ENCODE data around the gene MAGEE1. TPM values are rescaled to one million over a fixed set of nuclear protein-coding genes. Genes with fewer than 3 reads are reported as not detected.

MAGEE1 gene
- total and polyA plus RNA-seq, 2 of the 8 experiments (the other 6 are each of a cell fraction or from before 2014, with no cell fraction given): 1.3 to 10.2 TPM

DNA sequence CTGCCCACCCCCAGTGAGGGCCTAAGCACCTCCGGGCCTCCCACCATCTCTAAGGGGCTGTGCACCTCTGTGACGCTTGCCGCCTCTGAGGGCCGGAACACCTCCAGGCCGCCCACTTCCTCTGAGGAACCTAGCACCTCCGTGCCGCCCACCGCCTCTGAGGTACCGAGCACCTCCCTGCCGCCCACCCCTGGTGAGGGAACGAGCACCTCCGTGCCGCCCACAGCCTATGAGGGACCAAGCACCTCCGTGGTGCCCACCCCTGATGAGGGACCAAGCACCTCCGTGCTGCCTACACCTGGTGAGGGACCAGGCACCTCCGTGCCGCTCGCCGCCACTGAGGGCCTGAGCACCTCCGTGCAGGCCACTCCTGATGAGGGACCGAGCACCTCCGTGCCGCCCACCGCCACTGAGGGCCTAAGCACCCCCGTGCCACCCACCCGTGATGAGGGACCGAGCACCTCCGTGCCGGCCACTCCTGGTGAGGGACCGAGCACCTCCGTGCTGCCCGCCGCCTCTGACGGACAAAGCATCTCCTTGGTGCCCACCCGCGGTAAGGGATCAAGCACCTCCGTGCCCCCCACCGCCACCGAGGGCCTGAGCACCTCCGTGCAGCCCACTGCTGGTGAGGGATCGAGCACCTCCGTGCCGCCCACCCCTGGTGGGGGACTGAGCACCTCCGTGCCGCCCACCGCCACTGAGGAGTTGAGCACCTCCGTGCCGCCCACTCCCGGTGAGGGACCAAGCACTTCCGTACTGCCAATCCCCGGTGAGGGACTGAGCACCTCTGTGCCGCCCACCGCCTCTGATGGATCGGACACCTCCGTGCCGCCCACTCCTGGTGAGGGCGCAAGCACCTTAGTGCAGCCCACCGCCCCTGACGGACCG is 977 bp downstream of the MAGEE1 start:
- no peak overlapping the region for H2BK5ac ChIP-seq (ENCODE audit: low read depth, low read length)
- no peaks in the 10 kb centered on the region for H3K9me3 ChIP-seq (ENCODE audit: insufficient read depth in 2 of 2, low read depth in 1 of 2, low read length in 1 of 2)
- H3K9ac ChIP-seq (replicated peaks in 1 of 4; ENCODE audit: extremely low read depth in 1 of 4, low read depth in 3 of 4, low read length in 3 of 4): no peak overlapping the region
- DNase-seq (ENCODE audit: low read depth in 1 of 2, low spot score in 2 of 2) (peak in 1 of 2 experiments; percentile 48), FAIRE-seq (no peak)
- no peaks in the 10 kb centered on the region for H3K4me1 ChIP-seq (replicated peaks in 1 of 4; ENCODE audit: control insufficient read depth in 3 of 4, insufficient read depth in 4 of 4, low read length in 3 of 4)
- POLR2A ChIA-PET (ENCODE audit: partially characterized antibody): no interaction called here
- no peak overlapping the region for H2BK12ac ChIP-seq (ENCODE audit: low read depth, low read length)
- H3K4me3 ChIP-seq (ENCODE audit: extremely low read depth in 1 of 4, insufficient read depth in 2 of 4, low read depth in 3 of 4, low read length in 4 of 4): peak overlapping the region; percentile 63 to 87 (median 72)
- H3K27ac ChIP-seq (ENCODE audit: low read depth, low read length): no peak overlapping the region
- no peaks in the 10 kb centered on the region for H3K36me3 ChIP-seq (ENCODE audit: control insufficient read depth in 2 of 4, insufficient read depth in 4 of 4, low read length in 3 of 4)
- H2BK20ac ChIP-seq (ENCODE audit: low read length): no peak overlapping the region
- peak overlapping the region; percentile 71 to 91 for H3K4me2 ChIP-seq (ENCODE audit: insufficient read depth in 1 of 2, low read depth in 2 of 2, low read length in 2 of 2)
- no peak overlapping the region for H4K91ac ChIP-seq (replicated peaks; ENCODE audit: insufficient read length, low read length)
- no peak overlapping the region for H3K56ac ChIP-seq (replicated peaks; ENCODE audit: insufficient read length, low read depth, low read length)
- no peak overlapping the region for H3K23ac ChIP-seq (ENCODE audit: insufficient read length)
- H2BK120ac ChIP-seq (replicated peaks; ENCODE audit: low read depth, low read length): no peak overlapping the region
- no peaks in the 10 kb centered on the region for H4K20me1 ChIP-seq (replicated peaks in 1 of 2; ENCODE audit: control insufficient read depth in 1 of 2, insufficient read depth in 2 of 2, low read length in 2 of 2)
- no peak overlapping the region for H2AFZ ChIP-seq (ENCODE audit: low read length)
- peaks cover 6% of the 10 kb centered on the region; the same call in 1 of the 2 replicates for H3K23me2 ChIP-seq (ENCODE audit: low read depth, low read length)
- no peak overlapping the region for H3K4ac ChIP-seq (replicated peaks; ENCODE audit: insufficient read length, low read depth, low read length)
- no peak overlapping the region for H2BK15ac ChIP-seq (ENCODE audit: low read length)
- H3K18ac ChIP-seq (ENCODE audit: extremely low read depth, low read length): no peak overlapping the region; the same call in 1 of the 2 replicates
- H3K79me2 ChIP-seq (ENCODE audit: control insufficient read depth in 1 of 2, insufficient read depth in 2 of 2, low read length in 2 of 2): no peaks in the 10 kb centered on the region
- WGBS, 2 experiments (ENCODE audit: extremely low coverage in 1 of 2, insufficient coverage in 1 of 2, insufficient read length in 1 of 2, insufficient replicate concordance in 2 of 2, low coverage in 1 of 2, low lambda C conversion rate in 2 of 2, missing lambda C conversion rate in 1 of 2): 3% methylated on average over 11 of the region's 60 CpGs; no CpG with 5 or more reads in 1 of the 2 experiments
- no peak for TF ChIP-seq SRF (IDR thresholded peaks at IDR 0.05; ENCODE audit: low read depth, low read length)
- no peak for TF ChIP-seq BRCA1 (IDR thresholded peaks at IDR 0.05; ENCODE audit: low read depth, low read length)
- peak; percentile 75 for TF ChIP-seq KDM4A (IDR thresholded peaks at IDR 0.05; ENCODE audit: low read depth, low read length, severe bottlenecking)
- TF ChIP-seq JUND (IDR thresholded peaks at IDR 0.05; ENCODE audit: low read length): no peak
- TF ChIP-seq PHF8 (conservative IDR thresholded peaks at IDR 0.05; ENCODE audit: low read depth, low read length): 0 out of 2 replicates have a peak, but pooled peaks have one; percentile 20
- no peak for TF ChIP-seq SP4 (IDR thresholded peaks at IDR 0.05; ENCODE audit: low read length)
- H2AK5ac ChIP-seq (ENCODE audit: low read depth, low read length): no peak overlapping the region
- CTCF ChIA-PET (ENCODE audit: partially characterized antibody): interaction anchor here (0.9 to 1.4 kb wide), 3 partner anchors 10 to 28 kb away, joined by 3 to 4 read pairs (median 3); no protein-coding TSS in a partner anchor
- H4K5ac ChIP-seq (ENCODE audit: insufficient read length, low read depth, low read length): no peak overlapping the region
- H3K14ac ChIP-seq (ENCODE audit: insufficient read length): no peak overlapping the region
- no peak overlapping the region for H4K8ac ChIP-seq (ENCODE audit: extremely low read depth, insufficient read depth, low read length)
- no peaks in the 10 kb centered on the region for H3K27me3 ChIP-seq (replicated peaks in 1 of 4; ENCODE audit: control insufficient read depth in 3 of 4, extremely low read depth in 1 of 4, insufficient read depth in 3 of 4, low read length in 3 of 4)
- H3K79me1 ChIP-seq (ENCODE audit: low read depth, low read length): no peaks in the 10 kb centered on the region; the same call in 1 of the 2 replicates

Measured in H1 (cell line).